Choroid plexus epithelial cell (primary cell): ENCODE data around the gene ACSM6.

ENCODE experiments used
- DNase-seq: peaks from one replicate; pipeline ENCODE4 v3.0.0-alpha.2; 2010; ENCODE audit warnings: low read depth
- H3K4me3 ChIP-seq: 2 replicates; pipeline ENCODE4 v1.5.1; 2011; ENCODE audit warnings: low read depth, mild to moderate bottlenecking, control low read depth, low read length, moderate library complexity
- CTCF ChIP-seq: conservative IDR thresholded peaks from 2 replicates; pipeline ENCODE4 v1.5.1; 2011; ENCODE audit warnings: low read depth, mild to moderate bottlenecking, control low read depth, inconsistent platforms, low read length, moderate library complexity

The ACSM6 gene

GRCh38 chr10:95247200-95247880, 53.3 kb downstream of the ACSM6 start:
- no peak for TF ChIP-seq CTCF
- DNase-seq: peak; percentile 89
- H3K4me3 ChIP-seq: no peak overlapping the region

- no peak for TF ChIP-seq CTCF
- H3K4me3 ChIP-seq: no peak overlapping the region
- DNase-seq: no peak
These were observed 54.0 kb downstream of the ACSM6 start for GRCh38 chr10:95247881-95248583.

GRCh38 chr10:95248989-95249388, 55.0 kb downstream of the ACSM6 start:
- no peak for TF ChIP-seq CTCF
- H3K4me3 ChIP-seq: no peak overlapping the region
- no peak for DNase-seq

- TF ChIP-seq CTCF: no peak
- no peak for DNase-seq
- no peak overlapping the region for H3K4me3 ChIP-seq
These were observed 55.4 kb downstream of the ACSM6 start for GRCh38 chr10:95249467-95249866.

- no peak for DNase-seq
- no peak for TF ChIP-seq CTCF
These were observed 56.8 kb downstream of the ACSM6 start for GRCh38 chr10:95250856-95251255.

GRCh38 chr10:95253007-95253406, 59.0 kb downstream of the ACSM6 start:
- no peak for TF ChIP-seq CTCF
- no peak for DNase-seq
- H3K4me3 ChIP-seq: no peak overlapping the region

More at GRCh38 chr10:95250856-95251255, 56.8 kb downstream of the ACSM6 start:
- H3K4me3 ChIP-seq: no peak overlapping the region

GRCh38 chr10:95253686-95254085, 59.6 kb downstream of the ACSM6 start:
- no peak overlapping the region for H3K4me3 ChIP-seq
- DNase-seq: no peak
- no peak for TF ChIP-seq CTCF
